Central memory CD4-positive, alpha-beta T cell (primary cell): ENCODE results near the gene PRUNE2.

Experiments
- DNase-seq: peaks from one replicate; pipeline ENCODE4 v3.0.0; 2022

Gene PRUNE2

DNA sequence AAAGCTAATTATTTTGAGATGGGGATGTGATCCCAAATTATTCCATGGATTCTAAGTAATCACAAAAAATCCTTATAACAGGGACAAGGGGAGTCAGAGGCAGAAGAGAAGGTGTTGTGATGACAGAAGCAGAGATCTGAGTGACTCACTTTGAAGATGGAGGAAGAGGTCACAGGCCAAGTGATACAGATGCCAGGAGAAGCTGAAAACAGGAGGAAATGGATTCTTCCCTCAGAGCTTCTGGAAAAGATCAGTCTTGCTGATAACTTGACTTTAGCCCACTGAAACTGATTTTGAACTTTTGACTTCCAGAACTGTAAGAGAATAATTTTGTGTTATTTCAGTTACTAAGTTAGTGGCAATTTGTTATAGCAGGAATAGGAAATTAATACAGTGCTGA, 341.6 kb downstream of the PRUNE2 start:
- no peak for DNase-seq

GRCh38 chr9:76562511-76562911, 343.4 kb downstream of the PRUNE2 start:
- DNase-seq: no peak

DNA sequence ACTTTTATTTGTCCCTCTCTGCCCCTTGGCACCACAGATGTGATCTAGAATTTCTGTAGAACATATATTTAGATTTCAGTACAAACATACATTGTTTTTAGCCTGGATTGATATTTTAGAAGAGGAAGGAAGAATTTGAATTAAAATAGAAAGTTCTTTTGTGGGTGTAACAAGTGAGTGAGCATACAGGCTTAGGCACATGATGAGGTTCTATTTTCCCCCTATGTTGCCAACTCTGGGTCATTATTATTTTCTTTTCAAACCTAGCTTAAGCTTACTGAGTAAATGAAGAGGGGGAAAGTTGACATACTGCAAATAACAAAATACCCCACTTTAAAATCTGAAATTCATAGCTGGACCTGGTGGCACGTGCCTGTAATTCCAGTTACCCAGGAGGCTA, 344.0 kb downstream of the PRUNE2 start:
- no peak for DNase-seq
